Mucosa of gallbladder (tissue), 1 donor: ENCODE measurements around the gene SLC12A2. TPM values are rescaled to one million over a fixed set of nuclear protein-coding genes. Genes with fewer than 3 reads are reported as not detected.
A peak's percentile ranks its signal among the peaks of the same experiment; 100 is the strongest.

Experiments
- DNase-seq: peaks from one replicate; pipeline ENCODE4 v3.0.0-alpha.2; 2020; ENCODE audit warnings: low spot score
- total RNA-seq: library from RNA; stranded (reverse); gene quantifications from one replicate; pipeline ENCODE4 v1.2.1, GENCODE V29; 2021
- donor health status: DM: no; HTN: no; CAD: no.

Gene SLC12A2
- total RNA-seq, result 340 TPM

- DNase-seq, result peak; percentile 94
Measured at GRCh38 chr5:128083033-128083810, at the start of gene SLC12A2. Gene SLC12A2, plus strand, starts transcription at chr5:128083766. Its CDS starts 189 bp downstream, at chr5:128083955.

- DNase-seq, result no peak
Measured at GRCh38 chr5:128035689-128036088, 47.9 kb upstream of the SLC12A2 start.

GRCh38 chr5:128036950-128037349 is 46.6 kb upstream of the SLC12A2 start:
- DNase-seq, result no peak

GRCh38 chr5:128038643-128039042 is 44.9 kb upstream of the SLC12A2 start:
- no peak for DNase-seq

GRCh38 chr5:128040927-128041326 is 42.6 kb upstream of the SLC12A2 start:
- DNase-seq, result no peak

- no peak for DNase-seq
Measured at GRCh38 chr5:128052780-128053179, 30.8 kb upstream of the SLC12A2 start.

GRCh38 chr5:128053291-128053954 is 30.1 kb upstream of the SLC12A2 start:
- DNase-seq, result no peak

GRCh38 chr5:128060644-128061385 is 22.8 kb upstream of the SLC12A2 start:
- no peak for DNase-seq

- DNase-seq, result no peak
Measured at GRCh38 chr5:128062172-128062746, 21.3 kb upstream of the SLC12A2 start.

- DNase-seq, result no peak
Measured at GRCh38 chr5:128074171-128074570, 9.4 kb upstream of the SLC12A2 start.

GRCh38 chr5:128074953-128075352 is 8.6 kb upstream of the SLC12A2 start:
- no peak for DNase-seq

- DNase-seq, result no peak
Measured at GRCh38 chr5:128077526-128077925, 6.0 kb upstream of the SLC12A2 start.

GRCh38 chr5:128081111-128081851 is 2.3 kb upstream of the SLC12A2 start:
- no peak for DNase-seq

- DNase-seq, result no peak
Measured at GRCh38 chr5:128082551-128083032, 974 bp upstream of the SLC12A2 start.

- no peak for DNase-seq
Measured at GRCh38 chr5:128083811-128084227, 253 bp downstream of the SLC12A2 start.

- peak; percentile 21 for DNase-seq
Measured at GRCh38 chr5:128084228-128085167, 932 bp downstream of the SLC12A2 start.

GRCh38 chr5:128085413-128085812 is 1.8 kb downstream of the SLC12A2 start:
- no peak for DNase-seq

- no peak for DNase-seq
Measured at GRCh38 chr5:128091579-128091978, 8.0 kb downstream of the SLC12A2 start.

- DNase-seq, result no peak
Measured at GRCh38 chr5:128092144-128092543, 8.6 kb downstream of the SLC12A2 start.

- DNase-seq, result no peak
Measured at GRCh38 chr5:128093368-128093767, 9.8 kb downstream of the SLC12A2 start.
